Middle frontal gyrus (tissue), 1 donor: ENCODE data around the gene NABP1.
A peak's percentile ranks its signal among the peaks of the same experiment; 100 is the strongest.

Experiments used
- DNase-seq: peaks from one replicate; pipeline ENCODE4 v3.0.0-alpha.2; 2015; ENCODE audit warnings: low spot score; ENCODE audit errors: extremely low spot score

The NABP1 gene

DNA sequence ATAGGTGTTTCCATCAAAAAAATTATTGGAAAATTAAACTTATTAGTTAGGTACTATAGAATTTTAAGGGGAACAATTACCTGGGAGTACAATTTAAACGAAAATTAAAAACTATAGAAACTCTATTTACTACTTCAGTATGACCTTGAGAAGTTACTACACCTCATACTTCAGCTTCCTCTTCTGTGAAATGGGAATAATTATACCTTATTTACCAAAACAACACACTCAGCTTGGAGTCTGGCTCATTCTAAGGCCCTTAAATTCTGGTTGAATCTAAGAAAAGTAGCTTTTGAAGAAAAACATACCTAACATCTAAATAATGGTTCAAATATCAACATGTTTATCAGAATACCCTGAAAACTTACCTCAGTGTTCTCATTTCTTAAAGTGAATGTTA is 2.7 kb downstream of the NABP1 start:
- no peak for DNase-seq

DNA sequence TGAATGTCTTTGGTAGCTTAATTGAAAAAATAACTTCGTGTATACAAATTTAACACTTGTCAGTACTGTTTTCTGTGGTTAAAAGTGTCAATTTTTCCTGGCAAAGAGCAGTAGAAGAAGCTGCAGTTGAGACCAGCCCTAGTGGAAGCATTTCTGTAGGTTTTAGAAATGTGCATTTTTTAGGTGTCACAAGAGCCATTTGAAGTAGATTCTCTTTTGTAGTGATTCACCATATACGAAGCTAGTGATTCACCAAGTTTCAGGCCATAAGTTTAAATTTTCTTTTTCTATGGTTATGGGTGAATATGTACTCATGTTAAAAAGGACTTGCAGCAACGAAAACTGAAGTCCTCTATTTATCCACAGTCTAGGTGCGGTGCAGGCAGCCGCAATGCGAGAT is 4.2 kb downstream of the NABP1 start:
- no peak for DNase-seq

DNA sequence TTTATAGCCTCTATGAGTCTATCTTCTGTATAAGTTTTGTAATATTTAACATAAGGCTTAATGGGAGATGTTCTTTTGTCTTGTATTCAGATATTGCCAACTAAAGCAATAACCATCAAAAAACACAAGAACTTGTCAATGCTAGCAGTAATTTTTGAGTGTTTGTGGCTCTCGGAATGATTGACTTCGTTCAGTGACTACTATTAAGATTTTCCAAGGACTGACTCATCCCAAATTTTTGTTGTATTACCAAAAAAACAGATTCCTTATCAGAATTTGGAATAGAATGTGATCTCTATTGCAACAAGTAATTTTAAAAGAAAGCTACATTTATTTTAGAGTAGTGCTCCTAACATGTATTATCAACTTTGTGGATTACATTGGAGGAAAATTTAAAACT is 8.1 kb downstream of the NABP1 start:
- DNase-seq = no peak

DNA sequence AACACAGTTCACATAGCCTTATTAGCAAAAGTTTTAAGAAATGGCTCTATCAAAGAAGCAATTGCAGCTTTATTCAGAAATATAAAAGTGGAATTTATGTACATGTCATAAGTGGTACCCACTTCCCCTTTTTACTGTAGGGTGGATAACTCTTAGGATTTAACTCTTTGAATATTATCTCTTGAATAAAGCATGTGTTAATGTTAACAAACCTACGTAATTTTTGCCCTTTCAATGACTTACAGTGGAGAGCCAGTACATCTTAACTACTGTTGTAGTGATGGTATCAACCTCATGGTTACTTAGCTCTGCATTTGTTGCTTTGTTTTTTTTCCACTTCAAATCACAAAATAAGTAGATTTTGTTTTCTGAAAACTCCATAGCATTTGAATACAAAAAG is 8.8 kb downstream of the NABP1 start:
- no peak for DNase-seq

DNA sequence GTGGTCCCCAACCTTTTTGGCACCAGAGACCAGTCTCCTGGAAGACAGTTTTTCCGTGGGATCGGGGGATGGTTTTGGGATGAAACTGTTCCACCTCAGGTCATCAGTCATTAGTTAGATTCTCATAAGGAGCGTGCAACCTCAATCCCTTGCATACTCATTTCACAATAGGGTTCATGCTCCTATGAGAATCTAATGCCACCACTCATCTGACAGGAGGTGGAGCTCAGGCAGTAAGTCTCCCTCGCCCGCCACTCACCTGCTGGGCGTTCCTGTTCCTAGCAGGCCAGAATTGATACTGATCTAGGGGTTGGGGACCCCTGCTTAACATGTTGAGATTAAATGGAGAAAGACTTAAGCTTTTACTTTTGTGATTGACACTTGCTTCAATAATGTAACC is 9.9 kb downstream of the NABP1 start:
- DNase-seq = no peak

DNA sequence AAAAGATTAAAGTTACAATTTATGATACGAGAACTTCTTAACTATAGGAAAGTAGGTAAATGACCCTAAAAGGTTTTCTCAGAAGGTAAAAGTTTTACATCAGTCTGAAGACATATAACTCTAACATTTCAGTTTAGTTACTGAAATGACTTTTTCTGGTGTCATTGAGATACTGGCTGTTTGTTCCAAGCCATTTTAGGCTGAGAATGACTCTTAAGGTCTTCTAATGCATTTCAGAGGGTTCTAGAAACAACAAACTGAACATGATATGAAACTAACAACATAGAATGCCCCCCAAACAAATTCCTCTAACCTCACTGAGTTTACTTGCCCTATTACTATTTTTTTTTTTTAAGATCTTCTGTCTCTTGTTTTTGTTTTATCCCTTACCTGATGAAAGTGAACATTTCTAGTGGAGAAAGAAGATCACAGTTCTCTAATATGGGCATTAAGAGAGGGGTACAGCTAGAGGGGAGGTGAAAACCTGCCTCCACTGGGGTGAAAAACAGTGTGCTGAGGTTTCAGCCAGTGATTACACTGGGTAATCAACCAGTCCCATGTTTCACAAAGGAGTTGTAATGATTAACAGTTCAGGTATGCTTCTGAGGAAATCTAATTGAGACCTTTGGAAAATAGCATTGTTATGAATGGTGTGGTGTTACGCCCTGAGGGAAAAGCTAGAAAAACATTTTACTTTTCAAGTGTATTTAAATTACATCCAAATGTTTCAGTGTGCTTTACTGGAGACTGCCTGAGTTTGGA is 11.2 kb downstream of the NABP1 start:
- DNase-seq = no peak

DNA sequence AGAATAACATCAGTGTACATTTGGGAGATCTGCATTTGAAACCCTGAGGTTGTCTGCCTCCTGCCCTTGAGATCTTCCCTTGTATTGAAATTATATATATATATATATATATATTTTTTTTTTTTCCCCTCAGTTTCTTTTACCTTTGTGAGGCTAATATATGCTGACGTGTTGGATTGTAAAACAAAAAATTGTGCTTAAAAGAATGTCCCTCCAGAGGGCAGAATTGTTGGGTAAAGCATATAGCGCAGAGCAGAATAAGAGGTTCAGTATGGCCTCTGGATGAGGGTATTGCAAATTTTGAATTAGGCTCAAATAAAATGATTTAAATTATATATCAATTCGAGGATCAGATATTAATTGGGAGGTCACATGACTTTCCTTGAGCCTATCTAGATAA is 12.4 kb downstream of the NABP1 start:
- DNase-seq = no peak

DNA sequence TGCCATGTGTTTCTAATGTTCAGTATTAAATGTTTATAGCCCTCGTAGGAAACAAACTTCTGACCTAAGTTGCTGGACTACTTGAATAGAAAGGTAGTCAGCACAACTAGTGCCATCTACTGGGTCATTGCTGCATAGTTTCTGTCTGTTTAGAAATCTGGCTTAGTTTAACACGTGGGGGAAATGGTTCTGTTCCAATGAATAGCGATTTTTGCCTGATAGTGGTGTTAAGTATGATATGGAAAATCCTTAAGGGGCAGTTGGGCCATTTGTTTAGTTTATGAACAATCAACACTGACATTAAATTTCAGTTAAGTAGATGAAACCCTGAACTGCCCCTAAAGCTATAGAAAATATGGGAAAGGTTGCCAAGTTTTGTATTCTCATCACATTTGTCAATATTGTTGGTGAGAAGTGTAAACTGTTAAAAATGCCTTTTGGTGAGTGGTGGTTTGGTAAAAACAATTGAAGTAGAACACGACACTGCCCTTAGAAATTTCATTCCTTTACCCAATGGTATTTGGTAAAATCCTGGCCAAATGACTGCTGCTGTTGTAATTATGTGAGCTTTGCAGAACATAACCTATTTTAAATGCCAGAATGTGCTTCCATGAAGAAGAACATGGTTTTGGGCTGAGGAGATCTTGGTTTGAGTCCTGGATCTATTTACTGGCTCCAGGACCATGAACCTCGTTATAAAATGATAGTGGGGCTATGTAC is 13.2 kb downstream of the NABP1 start:
- DNase-seq = peak; percentile 47

DNA sequence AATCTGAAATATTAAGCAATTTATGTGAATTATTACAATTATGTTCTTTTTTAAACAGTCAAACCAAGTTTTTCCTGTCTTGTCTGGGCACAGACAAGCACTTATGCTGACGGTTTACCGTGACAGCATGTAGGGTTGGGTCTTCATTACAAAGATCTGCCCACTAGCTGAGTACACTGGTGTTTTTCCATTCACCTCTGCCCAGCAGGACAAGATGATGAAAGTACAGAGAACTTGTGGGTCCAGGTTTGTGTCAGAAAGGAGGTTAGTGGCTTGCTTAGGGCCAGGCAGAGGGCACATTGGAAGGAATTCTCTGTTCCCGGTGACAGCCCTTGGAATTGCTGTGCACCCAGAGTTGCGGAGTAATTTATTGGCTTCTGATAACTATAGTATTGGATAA is 14.0 kb downstream of the NABP1 start:
- DNase-seq = no peak

DNA sequence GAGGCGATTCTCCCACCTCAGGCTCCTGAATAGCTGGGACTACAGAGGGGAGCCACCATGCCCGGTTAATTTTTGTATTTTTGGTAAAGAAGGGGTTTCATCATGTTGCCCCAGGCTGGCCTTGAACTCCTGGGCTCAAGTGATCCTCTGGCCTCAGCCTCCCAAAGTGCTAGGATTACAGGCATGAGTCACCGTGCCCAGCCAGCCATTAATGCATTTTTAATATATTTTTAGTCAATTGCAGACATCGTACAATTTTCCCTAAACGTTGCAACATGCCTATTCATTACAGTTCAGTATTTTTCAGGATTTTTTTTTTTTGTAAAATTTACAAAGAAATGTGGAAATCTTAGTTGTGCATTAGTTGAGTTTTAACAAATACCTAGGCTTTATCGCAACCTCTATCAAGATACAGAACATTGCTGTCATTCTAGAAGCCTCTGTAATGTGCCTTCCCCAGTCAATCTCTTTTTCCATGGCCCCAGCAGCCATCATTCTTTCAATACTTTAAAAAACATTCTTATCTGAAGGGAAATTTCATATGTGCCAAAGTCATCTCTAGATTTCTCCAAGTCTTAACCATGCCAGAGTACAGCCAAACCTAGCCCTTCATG is 14.7 kb downstream of the NABP1 start:
- no peak for DNase-seq

DNA sequence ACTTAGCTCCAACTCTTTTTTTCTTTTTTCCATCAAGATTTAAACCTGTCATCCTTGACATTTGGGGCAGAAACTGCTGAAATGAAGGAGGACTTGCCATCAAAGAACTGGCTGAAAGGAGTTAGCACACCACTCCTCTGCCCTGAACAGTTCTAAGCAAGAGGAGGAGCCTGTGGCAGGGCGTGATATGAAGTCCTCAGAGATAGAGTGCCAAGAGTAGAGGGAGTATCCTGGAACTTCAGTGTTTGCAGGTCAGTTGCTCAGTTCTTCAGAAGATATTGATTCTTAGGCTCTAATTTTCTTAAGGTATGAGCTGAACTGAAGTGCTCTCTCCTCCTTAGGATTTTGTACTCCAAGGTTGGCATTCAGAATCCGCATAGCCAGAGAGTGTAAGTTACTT is 15.2 kb downstream of the NABP1 start:
- DNase-seq = no peak

DNA sequence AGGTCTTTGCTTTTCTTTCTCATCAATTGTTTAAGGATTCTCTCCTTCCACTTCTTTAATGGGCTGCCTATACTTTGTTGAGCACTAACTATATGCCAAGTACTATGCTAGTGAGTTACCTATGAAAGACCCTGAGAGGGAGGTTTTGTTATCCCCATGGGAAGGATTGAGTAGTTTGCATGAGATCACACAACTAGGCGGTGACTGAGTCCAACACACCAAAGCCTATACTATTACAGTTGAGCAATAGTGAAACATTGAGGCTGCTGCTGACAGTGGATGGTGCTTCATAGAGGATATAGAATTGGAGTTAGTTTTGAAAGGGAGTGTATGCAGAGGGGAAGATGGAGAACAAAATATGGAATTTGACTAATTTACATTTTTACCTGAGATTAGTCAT is 15.8 kb downstream of the NABP1 start:
- no peak for DNase-seq

DNA sequence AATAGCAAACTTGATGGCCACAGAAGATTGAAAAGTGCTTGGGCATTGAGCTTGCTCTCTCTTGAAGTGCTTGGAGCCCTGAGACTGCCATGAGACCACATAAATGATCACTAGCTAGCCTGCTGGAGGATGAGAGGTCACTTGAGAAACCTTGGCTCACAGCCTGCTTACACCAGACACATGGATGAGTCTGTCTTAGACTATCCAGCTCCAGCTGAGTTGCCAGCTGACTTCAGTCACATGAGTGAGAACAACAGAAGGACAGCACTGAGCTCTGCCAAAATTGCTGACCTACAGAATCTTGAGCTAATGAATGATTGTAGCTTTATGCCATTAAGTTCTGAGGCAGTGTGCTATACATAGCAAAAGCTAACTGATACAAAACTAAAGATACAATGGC is 18.1 kb downstream of the NABP1 start:
- no peak for DNase-seq

DNA sequence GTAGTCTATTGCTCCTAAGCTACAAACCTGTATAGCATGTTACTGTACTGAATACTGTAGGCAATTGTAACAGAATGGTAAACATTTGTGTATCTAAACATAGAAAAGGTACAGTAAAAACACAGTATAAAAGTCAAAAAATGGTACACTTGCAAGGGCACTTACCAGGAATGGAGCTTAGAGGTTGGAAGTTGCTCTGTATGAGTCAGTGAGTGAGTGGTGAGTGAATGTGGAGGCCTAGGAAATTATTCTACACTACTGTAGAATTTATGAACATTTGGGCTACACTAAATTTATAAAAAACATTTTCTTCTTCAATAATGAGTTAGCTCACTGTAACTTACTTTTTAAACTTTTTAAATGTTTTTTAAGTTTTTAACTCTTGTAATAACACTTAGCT is 19.0 kb downstream of the NABP1 start:
- no peak for DNase-seq

DNA sequence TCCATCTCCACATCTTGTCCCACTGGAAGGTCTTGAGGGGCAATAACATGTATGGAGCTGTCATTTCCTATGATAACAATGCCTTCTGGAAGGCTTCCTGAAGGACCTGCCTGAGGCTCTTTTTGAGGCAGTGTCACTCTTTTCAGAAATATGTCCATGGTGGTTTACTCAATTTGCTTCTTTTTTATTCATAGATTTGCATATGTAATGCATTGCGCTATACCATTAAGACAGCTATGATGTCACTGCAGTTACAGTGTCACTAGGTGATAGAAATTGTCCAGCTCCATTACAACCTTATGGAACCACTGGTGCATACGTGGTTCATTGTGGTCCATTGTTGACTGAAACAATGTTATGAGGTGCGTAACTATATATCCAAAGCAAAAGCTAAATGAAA is 19.9 kb downstream of the NABP1 start:
- no peak for DNase-seq

DNA sequence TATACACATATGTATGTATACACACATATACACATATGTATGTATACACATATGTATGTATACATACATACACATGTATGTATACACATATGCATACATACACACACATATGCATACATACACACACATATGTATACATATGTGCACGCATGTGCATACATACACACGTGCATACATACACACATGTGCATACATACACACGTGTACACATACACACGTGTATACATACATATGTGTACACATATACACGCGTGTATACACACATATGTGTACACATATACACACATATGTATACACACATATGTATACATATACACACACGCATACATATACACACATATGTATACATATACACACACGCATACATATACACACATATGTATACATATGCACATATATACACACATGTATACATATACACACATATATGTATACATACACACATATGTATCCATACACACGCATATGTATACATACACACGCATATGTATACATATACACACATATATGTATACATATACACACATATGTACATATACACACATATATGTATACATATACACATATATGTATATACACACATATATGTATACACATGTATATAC is 21.5 kb downstream of the NABP1 start:
- no peak for DNase-seq

DNA sequence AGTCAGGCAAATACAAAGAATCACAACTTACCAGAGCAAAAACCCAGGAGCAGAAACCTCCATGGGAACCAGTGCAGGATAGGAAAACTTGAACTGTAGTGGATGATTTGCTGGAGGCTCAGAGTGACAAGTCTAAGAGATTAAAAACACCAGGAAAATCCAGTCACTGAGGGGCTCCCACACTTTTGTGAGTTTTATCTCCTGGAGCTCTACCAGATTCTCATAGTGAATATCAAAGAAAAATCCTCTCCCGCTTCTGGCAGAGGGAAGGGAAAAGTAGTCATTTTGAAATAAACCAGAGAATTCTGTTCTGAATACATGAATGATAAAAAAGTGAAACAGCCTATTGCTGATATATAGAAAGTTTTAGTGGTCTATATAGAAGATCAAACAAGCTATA is 23.1 kb downstream of the NABP1 start:
- no peak for DNase-seq

DNA sequence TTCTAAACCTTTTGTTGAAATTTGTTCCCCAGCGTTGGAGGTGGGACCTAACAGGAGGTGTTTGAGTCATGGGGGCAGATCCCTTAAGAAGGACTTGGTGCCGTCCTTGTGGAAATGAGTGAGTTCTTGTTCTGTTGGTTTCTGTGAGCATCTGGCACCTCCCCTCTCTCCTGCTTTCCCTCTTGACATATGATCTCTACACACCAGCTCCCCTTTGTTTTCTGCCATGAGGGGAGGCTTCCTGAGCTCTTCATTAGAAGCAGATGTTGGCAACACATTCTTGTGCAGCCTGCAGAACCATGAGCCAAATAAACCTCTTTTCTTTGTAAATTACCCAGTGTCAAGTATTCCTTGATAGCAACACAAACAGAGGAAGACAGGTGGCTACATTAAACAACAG is 23.8 kb downstream of the NABP1 start:
- no peak for DNase-seq

DNA sequence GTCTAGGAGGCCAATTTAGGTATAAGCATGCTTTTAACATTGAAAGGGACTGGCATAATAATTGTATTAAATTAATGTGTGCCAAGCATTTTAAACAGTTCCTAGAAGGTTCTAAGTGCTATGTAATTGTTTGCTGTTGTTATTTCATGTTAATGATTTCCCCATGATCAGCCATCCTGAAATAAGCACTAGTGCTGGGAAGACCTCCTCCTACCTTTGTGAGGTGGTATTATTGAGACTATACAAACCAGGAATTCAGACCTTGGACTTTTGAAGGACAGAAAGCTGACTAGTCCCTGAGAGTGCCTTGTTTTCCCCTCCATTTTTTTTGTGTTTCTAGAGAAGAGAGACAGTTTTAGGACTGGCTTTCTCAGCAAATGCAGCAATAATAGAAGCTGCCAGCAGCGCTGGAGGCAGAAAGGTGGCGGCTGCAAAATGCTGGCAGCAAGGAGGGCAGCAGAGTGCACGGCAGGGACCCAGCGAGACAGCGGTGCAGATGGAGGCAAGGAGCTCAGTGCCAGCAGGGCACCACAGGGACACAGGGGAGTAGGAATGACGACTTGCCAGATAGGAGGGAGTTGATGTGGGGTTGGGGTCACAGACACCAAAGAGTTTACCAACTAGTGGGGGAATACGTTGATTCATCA is 25.3 kb downstream of the NABP1 start:
- DNase-seq = no peak

DNA sequence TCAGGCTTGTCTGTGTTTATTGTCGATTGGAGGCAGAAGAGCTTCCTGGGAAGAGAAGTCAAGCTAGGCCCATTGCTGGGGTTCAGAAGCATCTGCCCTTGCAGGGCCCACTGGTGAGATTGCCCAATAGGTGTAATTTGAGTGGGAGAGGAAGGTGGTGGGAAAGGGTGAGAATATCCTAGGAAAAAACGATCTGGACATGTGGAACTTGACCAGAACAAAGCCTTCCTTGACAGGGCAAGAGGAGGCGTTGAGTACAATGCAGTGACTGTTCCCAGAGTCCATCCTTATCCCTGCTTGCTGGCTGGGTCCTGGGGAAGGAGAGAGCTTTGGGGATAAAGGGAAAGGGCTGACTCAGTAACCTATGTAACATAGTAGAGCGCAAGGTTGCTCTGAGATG is 27.1 kb downstream of the NABP1 start:
- DNase-seq = no peak

DNA sequence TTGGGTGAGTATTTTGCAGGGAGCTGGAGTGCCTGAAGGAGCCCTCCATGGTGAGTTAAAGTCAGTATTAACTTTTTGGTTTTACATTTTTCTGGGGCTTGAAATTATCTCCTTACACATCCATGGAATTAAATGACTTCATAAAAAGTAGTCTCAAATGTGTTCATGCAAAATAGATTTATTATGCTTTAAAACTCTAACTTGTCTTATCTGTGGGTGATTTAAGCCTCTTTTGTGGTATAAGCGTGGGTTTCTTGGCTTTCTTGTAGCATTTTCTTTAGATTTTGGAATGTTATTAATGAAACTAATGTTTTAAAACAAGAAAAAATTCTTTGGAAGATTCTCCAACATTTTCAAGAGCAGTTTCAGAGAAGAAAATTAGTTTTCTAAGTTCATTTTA is 27.8 kb downstream of the NABP1 start:
- no peak for DNase-seq

DNA sequence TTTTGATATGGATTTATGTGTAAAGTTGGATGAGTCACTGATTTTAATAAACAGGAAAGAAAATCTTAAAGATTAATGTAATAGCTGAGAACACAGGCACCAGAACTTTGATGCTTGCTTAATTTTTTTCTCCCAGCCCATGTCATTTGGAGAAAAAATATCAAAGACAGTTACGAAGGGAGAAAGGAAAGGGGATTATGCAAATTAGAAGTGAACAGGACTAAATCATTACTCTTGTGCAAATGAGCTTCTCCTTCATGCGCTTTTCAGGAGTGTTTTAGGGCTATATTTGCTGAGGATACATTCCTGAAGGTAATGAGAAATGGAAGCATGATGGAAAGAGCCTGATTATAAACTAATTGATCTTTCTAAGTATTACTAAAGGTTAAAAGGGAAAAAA is 28.9 kb downstream of the NABP1 start:
- no peak for DNase-seq
